Measurements from ENCODE around the gene CDH13.

CDH13 gene

GRCh38 chr16:83393196-83393981 lies 766.6 kb downstream of the CDH13 start:
- DNase-seq, result no peak

GRCh38 chr16:83397601-83398291 lies 771.0 kb downstream of the CDH13 start:
- DNase-seq, result no peak

- peak; percentile 53 for DNase-seq
Observed at GRCh38 chr16:83400234-83400633, 773.5 kb downstream of the CDH13 start.

GRCh38 chr16:83402160-83402814 lies 775.5 kb downstream of the CDH13 start:
- DNase-seq, result no peak

- DNase-seq, result no peak
Observed at GRCh38 chr16:83402967-83403366, 776.2 kb downstream of the CDH13 start.

- no peak for DNase-seq
Observed at GRCh38 chr16:83403761-83404160, 777.0 kb downstream of the CDH13 start.

- no peak for DNase-seq
Observed at GRCh38 chr16:83404261-83404660, 777.5 kb downstream of the CDH13 start.

- no peak for DNase-seq
Observed at GRCh38 chr16:83407928-83408327, 781.2 kb downstream of the CDH13 start.

GRCh38 chr16:83409347-83409746 lies 782.6 kb downstream of the CDH13 start:
- DNase-seq, result no peak

GRCh38 chr16:83418565-83418964 lies 791.8 kb downstream of the CDH13 start:
- DNase-seq, result no peak

- no peak for DNase-seq
Observed at GRCh38 chr16:83420206-83420760, 793.5 kb downstream of the CDH13 start.

GRCh38 chr16:83433201-83433600 lies 806.4 kb downstream of the CDH13 start:
- DNase-seq, result no peak

GRCh38 chr16:83437036-83437435 lies 810.3 kb downstream of the CDH13 start:
- no peak for DNase-seq

GRCh38 chr16:83438326-83438725 lies 811.6 kb downstream of the CDH13 start:
- no peak for DNase-seq

GRCh38 chr16:83439412-83439811 lies 812.6 kb downstream of the CDH13 start:
- DNase-seq, result no peak

- DNase-seq, result no peak
Observed at GRCh38 chr16:83441517-83441916, 814.7 kb downstream of the CDH13 start.

- DNase-seq, result no peak
Observed at GRCh38 chr16:83443972-83444371, 817.2 kb downstream of the CDH13 start.

- DNase-seq, result no peak
Observed at GRCh38 chr16:83447560-83447959, 820.8 kb downstream of the CDH13 start.

GRCh38 chr16:83449861-83450260 lies 823.1 kb downstream of the CDH13 start:
- DNase-seq, result no peak

GRCh38 chr16:83453977-83454376 lies 827.2 kb downstream of the CDH13 start:
- DNase-seq, result no peak

- DNase-seq, result no peak
Observed at GRCh38 chr16:83455716-83456115, 828.9 kb downstream of the CDH13 start.

GRCh38 chr16:83456934-83457333 lies 830.2 kb downstream of the CDH13 start:
- no peak for DNase-seq

- no peak for DNase-seq
Observed at GRCh38 chr16:83458612-83459011, 831.8 kb downstream of the CDH13 start.

GRCh38 chr16:83464991-83465390 lies 838.2 kb downstream of the CDH13 start:
- no peak for DNase-seq
